ENCODE measurements around the gene C3orf20.

C3orf20 gene

GRCh38 chr3:14779069-14779685 lies 104.2 kb downstream of the C3orf20 start:
- Mint-ChIP-seq H3K4me3 (no peak overlapping the region), H3K27me3 (peaks cover 11% of the 10 kb centered on the region), H3K36me3 (ENCODE audit: low read depth) (no peaks in the 10 kb centered on the region), H3K9me3 (peaks cover 8% of the 10 kb centered on the region), H3K27ac (no peak overlapping the region), H3K4me1 (ENCODE audit: low read depth) (no peaks in the 10 kb centered on the region)

- H3K27me3 Mint-ChIP-seq: peaks cover 11% of the 10 kb centered on the region
- H3K9me3 Mint-ChIP-seq: peaks cover 8% of the 10 kb centered on the region
- H3K4me1 Mint-ChIP-seq (ENCODE audit: low read depth): no peaks in the 10 kb centered on the region
- H3K36me3 Mint-ChIP-seq (ENCODE audit: low read depth): no peaks in the 10 kb centered on the region
- no peak overlapping the region for H3K27ac Mint-ChIP-seq
- no peak overlapping the region for H3K4me3 Mint-ChIP-seq
Observed at GRCh38 chr3:14780927-14781507, 106.1 kb downstream of the C3orf20 start.

GRCh38 chr3:14783480-14784086 lies 108.6 kb downstream of the C3orf20 start:
- no peak overlapping the region for H3K27ac Mint-ChIP-seq
- H3K27me3 Mint-ChIP-seq: peaks cover 11% of the 10 kb centered on the region
- H3K9me3 Mint-ChIP-seq: peaks cover 7% of the 10 kb centered on the region
- no peaks in the 10 kb centered on the region for H3K4me1 Mint-ChIP-seq (ENCODE audit: low read depth)
- H3K36me3 Mint-ChIP-seq (ENCODE audit: low read depth): no peaks in the 10 kb centered on the region
- no peak overlapping the region for H3K4me3 Mint-ChIP-seq

- no peak overlapping the region for H3K4me3 Mint-ChIP-seq
- H3K27me3 Mint-ChIP-seq: peaks cover 5% of the 10 kb centered on the region
- H3K4me1 Mint-ChIP-seq (ENCODE audit: low read depth): no peaks in the 10 kb centered on the region
- H3K36me3 Mint-ChIP-seq (ENCODE audit: low read depth): no peaks in the 10 kb centered on the region
- peaks cover 1% of the 10 kb centered on the region for H3K9me3 Mint-ChIP-seq
- H3K27ac Mint-ChIP-seq: no peak overlapping the region
Observed at GRCh38 chr3:14784087-14784681, 109.2 kb downstream of the C3orf20 start.

GRCh38 chr3:14785207-14786155 lies 110.5 kb downstream of the C3orf20 start:
- H3K4me1 Mint-ChIP-seq (ENCODE audit: low read depth): no peaks in the 10 kb centered on the region
- no peaks in the 10 kb centered on the region for H3K9me3 Mint-ChIP-seq
- H3K27ac Mint-ChIP-seq: no peak overlapping the region
- H3K36me3 Mint-ChIP-seq (ENCODE audit: low read depth): no peaks in the 10 kb centered on the region
- H3K4me3 Mint-ChIP-seq: no peak overlapping the region
- peaks cover under 1% of the 10 kb centered on the region for H3K27me3 Mint-ChIP-seq

GRCh38 chr3:14786369-14786768 lies 111.4 kb downstream of the C3orf20 start:
- no peaks in the 10 kb centered on the region for H3K27me3 Mint-ChIP-seq
- no peak overlapping the region for H3K27ac Mint-ChIP-seq
- H3K9me3 Mint-ChIP-seq: no peaks in the 10 kb centered on the region
- H3K4me3 Mint-ChIP-seq: no peak overlapping the region
- no peaks in the 10 kb centered on the region for H3K36me3 Mint-ChIP-seq (ENCODE audit: low read depth)
- H3K4me1 Mint-ChIP-seq (ENCODE audit: low read depth): no peaks in the 10 kb centered on the region

GRCh38 chr3:14787630-14788029 lies 112.7 kb downstream of the C3orf20 start:
- Mint-ChIP-seq H3K27me3 (no peaks in the 10 kb centered on the region), H3K9me3 (no peaks in the 10 kb centered on the region), H3K36me3 (ENCODE audit: low read depth) (no peaks in the 10 kb centered on the region), H3K27ac (no peak overlapping the region), H3K4me1 (ENCODE audit: low read depth) (no peaks in the 10 kb centered on the region), H3K4me3 (no peak overlapping the region)

GRCh38 chr3:14788644-14789043 lies 113.7 kb downstream of the C3orf20 start:
- no peak overlapping the region for H3K27ac Mint-ChIP-seq
- no peaks in the 10 kb centered on the region for H3K36me3 Mint-ChIP-seq (ENCODE audit: low read depth)
- no peaks in the 10 kb centered on the region for H3K27me3 Mint-ChIP-seq
- no peak overlapping the region for H3K4me3 Mint-ChIP-seq
- no peaks in the 10 kb centered on the region for H3K4me1 Mint-ChIP-seq (ENCODE audit: low read depth)
- H3K9me3 Mint-ChIP-seq: no peaks in the 10 kb centered on the region

- Mint-ChIP-seq H3K4me3 (no peak overlapping the region), H3K27ac (no peak overlapping the region), H3K4me1 (ENCODE audit: low read depth) (no peaks in the 10 kb centered on the region), H3K9me3 (no peaks in the 10 kb centered on the region), H3K36me3 (ENCODE audit: low read depth) (no peaks in the 10 kb centered on the region), H3K27me3 (no peaks in the 10 kb centered on the region)
Observed at GRCh38 chr3:14789221-14789620, 114.3 kb downstream of the C3orf20 start.

- H3K4me3 Mint-ChIP-seq: no peak overlapping the region
- H3K4me1 Mint-ChIP-seq (ENCODE audit: low read depth): no peaks in the 10 kb centered on the region
- H3K27me3 Mint-ChIP-seq: no peaks in the 10 kb centered on the region
- no peaks in the 10 kb centered on the region for H3K9me3 Mint-ChIP-seq
- no peaks in the 10 kb centered on the region for H3K36me3 Mint-ChIP-seq (ENCODE audit: low read depth)
- no peak overlapping the region for H3K27ac Mint-ChIP-seq
Observed at GRCh38 chr3:14789640-14790285, 114.8 kb downstream of the C3orf20 start.

- no peaks in the 10 kb centered on the region for H3K36me3 Mint-ChIP-seq (ENCODE audit: low read depth)
- no peaks in the 10 kb centered on the region for H3K9me3 Mint-ChIP-seq
- H3K4me3 Mint-ChIP-seq: no peak overlapping the region
- H3K27me3 Mint-ChIP-seq: no peaks in the 10 kb centered on the region
- H3K27ac Mint-ChIP-seq: no peak overlapping the region
- no peaks in the 10 kb centered on the region for H3K4me1 Mint-ChIP-seq (ENCODE audit: low read depth)
Observed at GRCh38 chr3:14791343-14791945, 116.5 kb downstream of the C3orf20 start.

- Mint-ChIP-seq H3K4me1 (ENCODE audit: low read depth) (no peaks in the 10 kb centered on the region), H3K27ac (no peak overlapping the region), H3K9me3 (no peaks in the 10 kb centered on the region), H3K27me3 (no peaks in the 10 kb centered on the region), H3K36me3 (ENCODE audit: low read depth) (no peaks in the 10 kb centered on the region), H3K4me3 (no peak overlapping the region)
Observed at GRCh38 chr3:14792691-14793121, 117.8 kb downstream of the C3orf20 start.

GRCh38 chr3:14793126-14793857 lies 118.4 kb downstream of the C3orf20 start:
- Mint-ChIP-seq H3K36me3 (ENCODE audit: low read depth) (no peaks in the 10 kb centered on the region), H3K27me3 (no peaks in the 10 kb centered on the region), H3K27ac (no peak overlapping the region)

More at GRCh38 chr3:14793126-14793857, 118.4 kb downstream of the C3orf20 start:
- no peak overlapping the region for H3K4me3 Mint-ChIP-seq
- no peaks in the 10 kb centered on the region for H3K4me1 Mint-ChIP-seq (ENCODE audit: low read depth)
- H3K9me3 Mint-ChIP-seq: no peaks in the 10 kb centered on the region

Measured in stimulated activated naive CD8-positive, alpha-beta T cell treated with anti-CD3 and anti-CD28 coated beads, Interleukin-15, Interleukin-2, amounts not matched to agents 100 ng/mL and 50 ng/mL, for 24 hours (primary cell).